Chondrocyte (in vitro differentiated cells): ENCODE measurements around the gene TPH2. TPM values are rescaled to one million over a fixed set of nuclear protein-coding genes. Genes with fewer than 3 reads are reported as not detected.

ENCODE experiments used
- DNase-seq: peaks from one replicate; pipeline ENCODE4 v3.0.0; 2021; ENCODE audit warnings: mixed read lengths, low spot score
- H3K27ac Mint-ChIP-seq: one replicate; pipeline ENCODE4 v1.8.0; 2021; ENCODE audit warnings: mild to moderate bottlenecking, moderate library complexity, mixed read lengths; ENCODE audit not compliant: unreplicated experiment
- H3K27me3 Mint-ChIP-seq: 2 replicates; pipeline ENCODE4 v1.8.0; 2021; ENCODE audit warnings: low read depth, mixed read lengths
- H3K36me3 Mint-ChIP-seq: 2 replicates; pipeline ENCODE4 v1.8.0; 2021; ENCODE audit warnings: low read depth, mixed read lengths
- H3K4me1 Mint-ChIP-seq: 2 replicates; pipeline ENCODE4 v1.8.0; 2021; ENCODE audit warnings: low read depth, mild to moderate bottlenecking, mixed read lengths
- H3K4me3 Mint-ChIP-seq: one replicate; pipeline ENCODE4 v1.8.0; 2021; ENCODE audit warnings: mild to moderate bottlenecking, moderate library complexity, mixed read lengths; ENCODE audit not compliant: unreplicated experiment
- H3K9me3 Mint-ChIP-seq: 2 replicates; pipeline ENCODE4 v1.8.0; 2021; ENCODE audit warnings: low read depth, mixed read lengths
- long read RNA-seq: library from polyadenylated mRNA; stranded (forward); transcript quantifications from one replicate; pipeline ENCODE4 v2.0.0, GENCODE V29; 2021
- total RNA-seq: library from RNA; stranded (reverse); gene quantifications from 3 replicates; pipeline ENCODE4 v1.2.1, GENCODE V29; 2021
- TF ChIP-seq, protein P1 (sequence below): fragments of 200-600 bp; sonication (generic); IDR thresholded peaks from 2 replicates; pipeline ENCODE4 v1.5.0; 2021; ENCODE audit warnings: antibody characterized with exemption, mild to moderate bottlenecking, moderate library complexity

TPH2 gene
- total RNA-seq = not detected in 3 replicates
- long read RNA-seq, partial matches to known transcripts = 0 of 1 reads
- long read RNA-seq, other reads (novel, unspliced or antisense) = 1 of 1 reads

DNA sequence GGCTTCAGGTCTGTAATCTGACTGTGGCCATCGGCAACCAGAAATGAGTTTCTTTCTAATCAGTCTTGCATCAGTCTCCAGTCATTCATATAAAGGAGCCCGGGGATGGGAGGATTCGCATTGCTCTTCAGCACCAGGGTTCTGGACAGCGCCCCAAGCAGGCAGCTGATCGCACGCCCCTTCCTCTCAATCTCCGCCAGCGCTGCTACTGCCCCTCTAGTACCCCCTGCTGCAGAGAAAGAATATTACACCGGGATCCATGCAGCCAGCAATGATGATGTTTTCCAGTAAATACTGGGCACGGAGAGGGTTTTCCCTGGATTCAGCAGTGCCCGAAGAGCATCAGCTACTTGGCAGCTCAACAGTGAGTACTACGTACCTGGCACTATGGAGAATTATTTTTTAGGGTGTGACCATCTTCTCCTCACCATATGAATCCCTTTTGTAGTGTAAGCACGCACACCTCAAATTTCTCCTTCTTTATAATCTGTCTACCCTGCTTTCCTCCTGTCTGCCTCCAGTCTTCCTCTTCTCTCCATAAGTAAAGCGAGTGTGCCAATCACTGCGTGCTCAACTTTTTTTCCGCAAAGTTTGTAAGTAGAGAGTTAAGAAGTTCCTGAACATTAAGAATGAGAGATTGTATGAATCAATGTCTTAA, at the start of gene TPH2:
TSS of gene TPH2 (plus strand) at position 118 of the 658 bp plus-strand sequence. CDS start at position 260, 142 bp downstream.
- no peaks in the 10 kb centered on the region for H3K36me3 Mint-ChIP-seq
- H3K4me1 Mint-ChIP-seq = peaks cover 6% of the 10 kb centered on the region
- H3K9me3 Mint-ChIP-seq = peaks cover 3% of the 10 kb centered on the region
- peaks cover 61% of the 10 kb centered on the region for H3K27me3 Mint-ChIP-seq
- no peak for DNase-seq
- H3K4me3 Mint-ChIP-seq = no peak within 1 kb of the TSS
- H3K27ac Mint-ChIP-seq = no peak within 1 kb of the TSS
- TF ChIP-seq, protein P1, sequence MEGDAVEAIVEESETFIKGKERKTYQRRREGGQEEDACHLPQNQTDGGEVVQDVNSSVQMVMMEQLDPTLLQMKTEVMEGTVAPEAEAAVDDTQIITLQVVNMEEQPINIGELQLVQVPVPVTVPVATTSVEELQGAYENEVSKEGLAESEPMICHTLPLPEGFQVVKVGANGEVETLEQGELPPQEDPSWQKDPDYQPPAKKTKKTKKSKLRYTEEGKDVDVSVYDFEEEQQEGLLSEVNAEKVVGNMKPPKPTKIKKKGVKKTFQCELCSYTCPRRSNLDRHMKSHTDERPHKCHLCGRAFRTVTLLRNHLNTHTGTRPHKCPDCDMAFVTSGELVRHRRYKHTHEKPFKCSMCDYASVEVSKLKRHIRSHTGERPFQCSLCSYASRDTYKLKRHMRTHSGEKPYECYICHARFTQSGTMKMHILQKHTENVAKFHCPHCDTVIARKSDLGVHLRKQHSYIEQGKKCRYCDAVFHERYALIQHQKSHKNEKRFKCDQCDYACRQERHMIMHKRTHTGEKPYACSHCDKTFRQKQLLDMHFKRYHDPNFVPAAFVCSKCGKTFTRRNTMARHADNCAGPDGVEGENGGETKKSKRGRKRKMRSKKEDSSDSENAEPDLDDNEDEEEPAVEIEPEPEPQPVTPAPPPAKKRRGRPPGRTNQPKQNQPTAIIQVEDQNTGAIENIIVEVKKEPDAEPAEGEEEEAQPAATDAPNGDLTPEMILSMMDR = peak; percentile 80

DNA sequence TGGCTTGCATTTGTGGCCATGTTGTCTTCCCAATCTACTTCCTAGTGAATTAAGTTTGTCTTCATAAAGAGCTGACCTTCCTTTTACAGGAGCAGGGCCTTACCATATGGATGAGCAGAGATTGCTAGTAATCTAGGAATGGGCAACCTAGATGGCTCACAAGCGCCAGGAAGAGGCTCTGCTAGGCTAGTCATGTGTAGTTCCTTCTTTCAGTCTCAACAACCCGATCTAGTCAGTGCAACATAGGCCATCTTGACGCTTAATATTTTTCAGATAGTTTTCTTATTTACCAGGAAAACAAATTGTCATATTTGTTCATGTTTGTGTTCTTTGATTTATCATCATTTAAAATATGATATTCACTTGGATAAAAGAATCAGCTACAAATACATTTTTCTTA, 48.2 kb upstream of the TPH2 start:
- DNase-seq = no peak
- H3K27me3 Mint-ChIP-seq = no peaks in the 10 kb centered on the region

DNA sequence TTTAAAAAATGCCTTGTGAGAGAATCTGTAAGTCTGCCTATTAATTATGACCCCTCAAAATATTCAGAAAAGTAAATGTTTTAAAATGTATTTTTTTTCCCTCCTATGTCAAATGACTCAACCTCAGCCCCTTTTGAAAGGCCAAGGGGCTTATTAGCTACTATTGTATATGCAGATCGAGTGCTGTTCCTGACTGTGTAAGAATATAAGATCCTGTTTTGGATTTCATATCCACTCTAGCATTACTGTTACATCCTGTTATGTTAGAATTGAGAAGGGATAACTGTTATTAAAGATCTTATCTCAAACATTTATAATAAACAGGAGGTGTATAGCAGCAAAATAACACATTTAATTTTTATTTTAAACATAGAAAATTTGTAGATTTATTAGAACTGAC, 46.6 kb upstream of the TPH2 start:
- no peak overlapping the region for H3K27ac Mint-ChIP-seq
- TF ChIP-seq, protein P1 = no peak
- H3K36me3 Mint-ChIP-seq = peaks cover 15% of the 10 kb centered on the region
- no peak overlapping the region for H3K4me3 Mint-ChIP-seq
- peaks cover 3% of the 10 kb centered on the region for H3K9me3 Mint-ChIP-seq
- no peak for DNase-seq
- peaks cover 4% of the 10 kb centered on the region for H3K4me1 Mint-ChIP-seq
- no peaks in the 10 kb centered on the region for H3K27me3 Mint-ChIP-seq

More for the DNA sequence above, 48.2 kb upstream of the TPH2 start:
- H3K27ac Mint-ChIP-seq = no peak overlapping the region
- H3K4me1 Mint-ChIP-seq = no peaks in the 10 kb centered on the region
- no peak overlapping the region for H3K4me3 Mint-ChIP-seq
- H3K9me3 Mint-ChIP-seq = peaks cover 3% of the 10 kb centered on the region
- TF ChIP-seq, protein P1 = no peak
- peaks cover 12% of the 10 kb centered on the region for H3K36me3 Mint-ChIP-seq

DNA sequence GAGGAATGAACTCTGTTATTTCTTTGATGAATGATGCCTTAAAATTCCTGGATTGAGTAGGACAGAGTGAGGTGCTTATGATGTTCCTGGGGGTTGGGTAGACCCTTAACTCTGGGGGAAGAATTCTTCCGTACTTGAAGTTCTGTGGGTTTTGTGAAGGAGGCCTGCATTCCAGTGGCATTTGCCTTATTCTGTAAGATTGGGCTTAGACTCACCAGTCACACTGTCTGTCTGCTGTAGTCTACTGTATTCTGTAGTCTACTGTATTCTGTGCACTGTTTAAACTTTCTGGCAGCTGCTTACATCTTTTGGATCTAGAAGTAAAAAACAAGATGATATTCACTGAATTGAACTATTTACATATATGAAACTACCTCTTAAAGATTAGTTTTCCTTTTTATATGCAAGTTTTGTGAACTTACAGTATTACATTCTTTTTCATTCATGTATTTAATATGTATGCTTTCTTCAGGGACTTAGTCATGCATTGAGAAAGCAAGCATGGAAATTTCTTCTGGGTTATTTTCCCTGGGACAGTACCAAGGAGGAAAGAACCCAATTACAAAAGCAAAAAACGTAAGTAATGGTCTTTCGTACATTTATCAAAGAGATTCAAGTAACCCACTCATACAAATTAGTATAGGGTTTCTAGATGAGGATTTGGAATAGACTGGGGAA, 42.3 kb upstream of the TPH2 start:
- H3K4me3 Mint-ChIP-seq = no peak overlapping the region
- H3K27ac Mint-ChIP-seq = peak overlapping the region; percentile 41
- DNase-seq = no peak
- peaks cover 19% of the 10 kb centered on the region for H3K36me3 Mint-ChIP-seq
- TF ChIP-seq, protein P1 = no peak
- H3K9me3 Mint-ChIP-seq = no peaks in the 10 kb centered on the region
- no peaks in the 10 kb centered on the region for H3K27me3 Mint-ChIP-seq
- H3K4me1 Mint-ChIP-seq = peaks cover 4% of the 10 kb centered on the region

DNA sequence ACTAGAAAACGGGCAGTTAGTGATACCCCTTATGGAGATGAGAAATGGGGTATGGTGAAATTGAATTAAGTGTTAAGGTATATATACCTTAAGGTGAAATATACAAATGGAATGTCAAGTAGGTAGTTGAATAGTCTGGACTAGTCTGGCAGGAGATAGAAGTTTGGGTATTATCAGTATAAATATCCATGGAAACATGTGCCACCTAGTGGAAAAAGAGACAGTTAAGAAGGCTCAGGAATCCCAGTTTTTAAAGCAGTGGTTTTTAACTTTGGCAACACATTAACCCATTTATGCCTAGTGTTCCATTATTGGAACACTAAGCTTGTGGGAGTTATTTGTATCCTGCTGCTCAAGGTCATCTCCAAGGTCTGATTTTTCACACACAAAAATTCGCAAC, 38.6 kb upstream of the TPH2 start:
- Mint-ChIP-seq H3K9me3 (no peaks in the 10 kb centered on the region), H3K4me3 (no peak overlapping the region), H3K27ac (no peak overlapping the region), H3K36me3 (peaks cover 43% of the 10 kb centered on the region), H3K27me3 (no peaks in the 10 kb centered on the region), H3K4me1 (peaks cover 4% of the 10 kb centered on the region)
- no peak for DNase-seq
- TF ChIP-seq, protein P1 = peak; percentile 70
